Neural crest cell (in vitro differentiated cells): ENCODE measurements around the gene FBXO11. TPM values are rescaled to one million over a fixed set of nuclear protein-coding genes. Genes with fewer than 3 reads are reported as not detected.

ENCODE experiments used
- DNase-seq: peaks from one replicate; pipeline ENCODE4 v3.0.0; 2021; ENCODE audit warnings: low read depth, mixed read lengths, low spot score
- H3K27ac Mint-ChIP-seq: one replicate; pipeline ENCODE4 v1.8.0; 2021; ENCODE audit warnings: mild to moderate bottlenecking, mixed read lengths; ENCODE audit not compliant: unreplicated experiment
- H3K27me3 Mint-ChIP-seq: 2 replicates; pipeline ENCODE4 v1.8.0; 2021; ENCODE audit warnings: low read depth, mild to moderate bottlenecking, mixed read lengths
- H3K36me3 Mint-ChIP-seq: 2 replicates; pipeline ENCODE4 v1.8.0; 2021; ENCODE audit warnings: low read depth, mild to moderate bottlenecking, mixed read lengths
- H3K4me1 Mint-ChIP-seq: 2 replicates; pipeline ENCODE4 v1.8.0; 2021; ENCODE audit warnings: mixed read lengths
- H3K4me3 Mint-ChIP-seq: one replicate; pipeline ENCODE4 v1.8.0; 2021; ENCODE audit warnings: mild to moderate bottlenecking, mixed read lengths
- H3K9me3 Mint-ChIP-seq: 2 replicates; pipeline ENCODE4 v1.8.0; 2021; ENCODE audit warnings: mixed read lengths
- CTCF ChIP-seq: fragments of 200-600 bp; sonication (generic); conservative IDR thresholded peaks from 2 replicates; pipeline ENCODE4 v1.5.0; 2021; ENCODE audit warnings: antibody characterized with exemption, mild to moderate bottlenecking
- long read RNA-seq: library from polyadenylated mRNA; unstranded; transcript quantifications from one replicate; pipeline ENCODE4 v2.0.0, GENCODE V29; 2020
- total RNA-seq: library from RNA; stranded (reverse); gene quantifications from 2 replicates; pipeline ENCODE4 v1.2.1, GENCODE V29; 2021

Gene FBXO11
- total RNA-seq: 85.1 and 86.3 TPM in 2 replicates
- long read RNA-seq, full-length matches to known transcripts: 5 of 40 reads
- long read RNA-seq, partial matches to known transcripts: 24 of 40 reads
- long read RNA-seq, other reads (novel, unspliced or antisense): 11 of 40 reads

- Mint-ChIP-seq H3K27ac (peak within 1 kb of the TSS; percentile 97), H3K9me3 (no peaks in the 10 kb centered on the region), H3K27me3 (peaks cover 2% of the 10 kb centered on the region), H3K4me3 (peak within 1 kb of the TSS; percentile 98), H3K4me1 (peaks cover 44% of the 10 kb centered on the region), H3K36me3 (peaks cover 4% of the 10 kb centered on the region)
- peak; percentile 87 for DNase-seq
- TF ChIP-seq CTCF: peak; percentile 79
These were observed at the start of gene FBXO11 for GRCh38 chr2:47906157-47907038. TSS of gene FBXO11 (minus strand) at chr2:47906498. CDS start at chr2:47905720, 778 bp downstream.

GRCh38 chr2:47950340-47951301, 44.3 kb upstream of the FBXO11 start:
- Mint-ChIP-seq H3K36me3 (no peaks in the 10 kb centered on the region), H3K4me3 (no peak overlapping the region), H3K4me1 (no peaks in the 10 kb centered on the region), H3K27me3 (no peaks in the 10 kb centered on the region), H3K27ac (no peak overlapping the region), H3K9me3 (peaks cover 4% of the 10 kb centered on the region)
- no peak for DNase-seq
- TF ChIP-seq CTCF: no peak

DNA sequence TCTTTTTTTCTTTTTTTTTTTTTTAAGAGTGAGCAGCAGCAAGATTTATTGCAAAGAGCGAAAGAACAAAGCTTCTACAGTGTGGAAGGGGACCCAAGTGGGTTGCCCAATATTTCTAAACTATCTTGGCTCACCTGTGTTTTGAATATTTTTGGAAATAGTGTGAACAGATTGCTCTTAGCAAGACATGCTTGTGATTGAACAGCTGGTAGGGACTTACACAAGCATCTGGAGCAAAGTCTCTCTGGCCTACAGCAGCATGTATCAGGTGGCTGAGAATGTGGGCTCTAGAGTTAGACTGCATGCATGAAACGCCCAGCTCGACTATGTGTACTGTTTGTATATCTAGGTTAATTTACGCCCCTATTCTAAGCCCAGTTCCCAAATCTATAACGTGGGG, 40.3 kb upstream of the FBXO11 start:
- no peaks in the 10 kb centered on the region for H3K4me1 Mint-ChIP-seq
- no peak overlapping the region for H3K4me3 Mint-ChIP-seq
- no peak overlapping the region for H3K27ac Mint-ChIP-seq
- no peaks in the 10 kb centered on the region for H3K36me3 Mint-ChIP-seq
- no peak for DNase-seq
- no peaks in the 10 kb centered on the region for H3K27me3 Mint-ChIP-seq
- TF ChIP-seq CTCF: no peak
- H3K9me3 Mint-ChIP-seq: no peaks in the 10 kb centered on the region

- DNase-seq: no peak
- no peaks in the 10 kb centered on the region for H3K36me3 Mint-ChIP-seq
- H3K27ac Mint-ChIP-seq: no peak overlapping the region
- no peak overlapping the region for H3K4me3 Mint-ChIP-seq
- H3K4me1 Mint-ChIP-seq: no peaks in the 10 kb centered on the region
- H3K9me3 Mint-ChIP-seq: no peaks in the 10 kb centered on the region
- H3K27me3 Mint-ChIP-seq: no peaks in the 10 kb centered on the region
- no peak for TF ChIP-seq CTCF
These were observed 38.9 kb upstream of the FBXO11 start for GRCh38 chr2:47945046-47945781.

DNA sequence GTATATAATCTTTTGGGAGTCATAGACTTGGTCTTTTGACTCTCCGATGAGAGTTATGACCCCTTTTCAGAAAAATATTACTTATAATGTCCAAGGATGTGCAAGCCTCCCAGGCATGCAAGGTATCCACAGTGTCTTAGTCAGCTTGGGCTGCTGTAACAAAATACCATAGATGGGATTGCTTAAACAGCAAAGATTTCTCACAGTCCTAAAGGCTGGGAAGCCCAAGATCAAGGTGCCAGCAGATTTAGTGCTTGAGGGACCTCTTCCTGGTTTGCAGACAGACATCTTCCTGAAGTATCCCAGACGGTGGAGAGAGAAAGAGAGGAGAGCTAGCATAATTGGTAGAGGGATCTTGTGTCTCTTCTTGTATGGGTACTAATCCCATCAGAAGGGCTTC, 35.6 kb upstream of the FBXO11 start:
- Mint-ChIP-seq H3K27me3 (no peaks in the 10 kb centered on the region), H3K36me3 (no peaks in the 10 kb centered on the region)
- TF ChIP-seq CTCF: no peak

More for the DNA sequence above, 35.6 kb upstream of the FBXO11 start:
- H3K9me3 Mint-ChIP-seq: no peaks in the 10 kb centered on the region
- H3K4me1 Mint-ChIP-seq: peaks cover 8% of the 10 kb centered on the region
- H3K4me3 Mint-ChIP-seq: no peak overlapping the region
- H3K27ac Mint-ChIP-seq: no peak overlapping the region
- no peak for DNase-seq
